Pancreas (tissue), 10 donors: ENCODE measurements around the gene ANKS6. TPM values are rescaled to one million over a fixed set of nuclear protein-coding genes. Genes with fewer than 3 reads are reported as not detected.
A peak's percentile ranks its signal among the peaks of the same experiment; 100 is the strongest.

Source experiments
- ATAC-seq, 4 donors: fragments of 200-7000 bp; cut with Tn5 transposase; one replicate each; pipeline versions ENCODE4 v1.8.0 to v1.9.1; 2020; ENCODE audit warnings: mild to moderate bottlenecking in 4 of 4, moderate library complexity in 4 of 4
- DNase-seq, 6 donors: peaks; one replicate each; pipeline ENCODE4 v3.0.0-alpha.2; 2020
- FAIRE-seq: peaks from 2 replicates; lab custom pipeline; 2012; peaks lifted over from hg19 to GRCh38; lab: Jason Lieb, UNC
- H3K27ac ChIP-seq, 4 donors: fragments of 200-600 bp; sonication (generic); 1 replicate in 3 of 4; 2 replicates in 1 of 4; pipeline versions ENCODE4 v1.5.0 to v1.8.0; 2020
- H3K27me3 ChIP-seq, 4 donors: fragments of 200-600 bp; one replicate each; pipeline ENCODE4 v1.8.0; 2021
- H3K36me3 ChIP-seq, 3 donors: fragments of 200-600 bp; sonication (generic) in 1 of 3; one replicate each; pipeline versions ENCODE4 v1.5.0 to v1.8.0; 2020 to 2021
- H3K4me1 ChIP-seq, 3 donors: fragments of 200-600 bp; one replicate each; pipeline ENCODE4 v1.8.0; 2021
- H3K4me3 ChIP-seq, 4 donors: fragments of 200-600 bp; sonication (generic) in 2 of 4; one replicate each; pipeline versions ENCODE4 v1.5.0 to v1.8.0; 2020 to 2021
- H3K9me3 ChIP-seq, 4 donors: fragments of 200-600 bp; one replicate each; pipeline ENCODE4 v1.8.0; 2021
- CTCF ChIP-seq, 4 donors: fragments of 200-600 bp; sonication (generic) in 3 of 4; IDR thresholded peaks; one replicate each; pipeline versions ENCODE4 v1.5.0 to v1.8.0; 2021; ENCODE audit warnings: antibody characterized with exemption in 4 of 4
- WGBS, 2 donors: extraction: QIAGEN DNeasy Blood & Tissue Kit; methylation state at CpG; one replicate each; pipeline ENCODE4 v1.1.7; 2013; 5-methylcytosine and 5-hydroxymethylcytosine counted together
- intact Hi-C, 3 donors: fragments of 100-400 bp; cut with DNase I; formaldehyde crosslinking; loops; one replicate each; pipeline versions ENCODE4 v1.11.1 to v1.14.2; 2022
- polyA plus RNA-seq, 2 donors: library from polyadenylated mRNA; stranded (reverse); fragments of 200-250 nt; gene quantifications; one replicate each; pipeline ENCODE4 v1.2.3, GENCODE V29; 2013
- total RNA-seq, 6 donors: library from RNA; stranded (reverse); fragmentation: NEBNext Ultra II Directional in 4 of 6; extraction: Animal tissue kit (Norgen Biotek cat#: 25700) in 4 of 6; gene quantifications; one replicate each; pipeline versions ENCODE4 v1.2.1 to v1.2.4, GENCODE V29; 2021 to 2023
- donor health status: healthy with polysubstance abuse.
- donor health status: DM: no; HTN: no; CAD: no; lungs with moderate emphysema.
- donor health status: DM: no; HTN: no; CAD: no.
- donor health status: control.
- donor health status: control.
- donor health status: Bipolar disorder and iron deficiency.
- donor health status: DM: yes; HTN: yes; CAD: no.
- donor health status: DM: no; HTN: no; CAD: no.
- donor health status: DM: no; HTN: no; CAD: no.
- donor health status: DM: yes; HTN: yes; CAD: no.

ANKS6 gene
- total and polyA plus RNA-seq, 8 donors = 10.6 to 20.6 (median 12.3) TPM

GRCh38 chr9:98791608-98792490, 4.5 kb downstream of the ANKS6 start:
- H3K9me3 ChIP-seq = no peaks in the 10 kb centered on the region
- TF ChIP-seq CTCF (IDR thresholded peaks at IDR 0.05) = no peak
- 78 to 80% methylated on average over 18 of the region's 18 CpGs for WGBS, 2 donors
- no peaks in the 10 kb centered on the region for H3K36me3 ChIP-seq
- H3K4me1 ChIP-seq = peaks cover 0 to 12% (median 0%) of the 10 kb centered on the region in 3 donors
- H3K4me3 ChIP-seq = no peak overlapping the region
- DNase-seq (no peak), ATAC-seq (no peak), FAIRE-seq (no peak)
- intact Hi-C loops = no loop called here
- H3K27me3 ChIP-seq = no peaks in the 10 kb centered on the region
- peak overlapping the region in 1 of 4 donors; percentile 33 for H3K27ac ChIP-seq

- intact Hi-C loops = no loop called here
- TF ChIP-seq CTCF (IDR thresholded peaks at IDR 0.05) = peak; percentile 96 to 98 (median 96)
- ATAC-seq (peak; percentile 84 to 93 (median 91)), FAIRE-seq (no peak), DNase-seq (peak; percentile 66 to 93 (median 82))
- 42 to 45% methylated on average over 10 of the region's 10 CpGs for WGBS, 2 donors
- peak overlapping the region in 1 of 4 donors; percentile 33 for H3K27ac ChIP-seq
- H3K4me1 ChIP-seq = peaks cover 0 to 12% (median 0%) of the 10 kb centered on the region in 3 donors
- no peaks in the 10 kb centered on the region for H3K36me3 ChIP-seq
- no peak overlapping the region for H3K4me3 ChIP-seq
- no peaks in the 10 kb centered on the region for H3K9me3 ChIP-seq
- H3K27me3 ChIP-seq = no peaks in the 10 kb centered on the region
Observed at GRCh38 chr9:98790842-98791607, 5.3 kb downstream of the ANKS6 start.

- FAIRE-seq (no peak), DNase-seq (no peak), ATAC-seq (no peak)
- no peak overlapping the region for H3K27ac ChIP-seq
- no peaks in the 10 kb centered on the region for H3K9me3 ChIP-seq
- H3K4me1 ChIP-seq = peaks cover 0 to 12% (median 0%) of the 10 kb centered on the region in 3 donors
- intact Hi-C loops = no loop called here
- H3K4me3 ChIP-seq = no peak overlapping the region
- H3K27me3 ChIP-seq = no peaks in the 10 kb centered on the region
- H3K36me3 ChIP-seq = no peaks in the 10 kb centered on the region
- 86% methylated on average over 25 of the region's 25 CpGs for WGBS, 2 donors
- TF ChIP-seq CTCF (IDR thresholded peaks at IDR 0.05) = no peak
Observed at GRCh38 chr9:98790134-98790841, 6.1 kb downstream of the ANKS6 start.

- Histone ChIP-seq H3K9me3 (no peaks in the 10 kb centered on the region), H3K4me1 (peaks cover 0 to 9% (median 0%) of the 10 kb centered on the region in 3 donors), H3K4me3 (no peak overlapping the region), H3K27ac (no peak overlapping the region), H3K27me3 (no peaks in the 10 kb centered on the region), H3K36me3 (no peaks in the 10 kb centered on the region)
- WGBS, 2 donors = 95 to 96% methylated on average over 5 of the region's 5 CpGs
- DNase-seq (no peak), FAIRE-seq (no peak), ATAC-seq (no peak)
- TF ChIP-seq CTCF (IDR thresholded peaks at IDR 0.05) = no peak
- intact Hi-C loops = no loop called here
Observed at GRCh38 chr9:98789483-98790133, 6.7 kb downstream of the ANKS6 start.
